Measurements from ENCODE around the gene ST6GALNAC5. TPM values are rescaled to one million over a fixed set of nuclear protein-coding genes. Genes with fewer than 3 reads are reported as not detected.

ST6GALNAC5 gene
- total RNA-seq, 2 donors from 2014 or later = 2.6 to 12.9 TPM

DNA sequence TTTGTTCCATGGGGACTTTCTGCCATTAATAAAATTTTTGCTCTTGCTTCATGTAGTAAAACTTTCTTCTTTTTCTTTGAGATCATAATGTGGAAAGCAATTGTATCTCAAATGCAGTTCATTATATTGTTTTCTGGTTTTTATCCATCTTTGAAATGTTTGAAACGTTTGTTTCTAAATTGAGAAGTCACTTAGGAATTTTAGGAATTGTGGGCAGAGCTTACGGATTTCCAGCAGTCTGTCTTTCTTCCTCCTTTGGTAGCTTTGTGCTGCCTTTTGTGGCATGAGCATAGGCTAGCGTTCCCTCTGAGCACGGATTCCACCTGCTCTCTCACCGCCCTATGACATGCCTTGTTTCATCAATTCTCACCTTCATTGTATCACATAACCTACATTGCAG, 2.9 kb upstream of the ST6GALNAC5 start:
- 51 to 62% methylated on average over 5 of the region's 5 CpGs for WGBS, 2 donors
- Histone ChIP-seq H3K27me3 (peaks cover 0 to 8% of the 10 kb centered on the region in 2 donors), H3K9me3 (no peaks in the 10 kb centered on the region)

DNA sequence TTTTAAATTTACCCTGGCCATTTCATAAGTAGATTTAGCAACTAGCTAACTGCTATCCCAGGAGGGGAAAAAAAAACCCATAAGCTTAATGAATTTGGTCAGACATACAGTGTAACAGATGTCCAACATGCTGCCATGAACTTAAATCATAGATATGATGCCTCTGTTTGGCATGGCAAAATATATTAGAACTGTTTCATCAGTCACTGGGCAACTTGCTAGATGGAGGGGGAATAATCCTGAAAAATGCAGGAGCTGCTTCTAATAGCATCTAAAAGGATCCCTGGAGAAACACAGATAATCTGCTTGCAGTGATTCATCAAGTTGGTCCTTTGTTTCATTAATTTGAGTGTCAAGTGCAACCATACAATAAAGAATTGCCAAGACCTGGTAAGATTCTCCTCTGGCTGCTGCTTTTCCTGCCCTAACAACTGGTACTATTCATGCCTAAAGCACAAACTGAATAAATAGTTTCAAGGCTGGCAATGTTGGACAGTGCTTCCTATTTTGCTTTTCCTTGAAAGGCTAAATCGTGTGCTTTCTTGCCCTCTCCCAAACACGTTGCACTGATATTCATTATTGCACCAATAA, 1.5 kb upstream of the ST6GALNAC5 start:
- peaks cover 0 to 8% of the 10 kb centered on the region in 2 donors for H3K27me3 ChIP-seq
- H3K4me1 ChIP-seq = peaks cover 18% of the 10 kb centered on the region
- TF ChIP-seq, protein P1, sequence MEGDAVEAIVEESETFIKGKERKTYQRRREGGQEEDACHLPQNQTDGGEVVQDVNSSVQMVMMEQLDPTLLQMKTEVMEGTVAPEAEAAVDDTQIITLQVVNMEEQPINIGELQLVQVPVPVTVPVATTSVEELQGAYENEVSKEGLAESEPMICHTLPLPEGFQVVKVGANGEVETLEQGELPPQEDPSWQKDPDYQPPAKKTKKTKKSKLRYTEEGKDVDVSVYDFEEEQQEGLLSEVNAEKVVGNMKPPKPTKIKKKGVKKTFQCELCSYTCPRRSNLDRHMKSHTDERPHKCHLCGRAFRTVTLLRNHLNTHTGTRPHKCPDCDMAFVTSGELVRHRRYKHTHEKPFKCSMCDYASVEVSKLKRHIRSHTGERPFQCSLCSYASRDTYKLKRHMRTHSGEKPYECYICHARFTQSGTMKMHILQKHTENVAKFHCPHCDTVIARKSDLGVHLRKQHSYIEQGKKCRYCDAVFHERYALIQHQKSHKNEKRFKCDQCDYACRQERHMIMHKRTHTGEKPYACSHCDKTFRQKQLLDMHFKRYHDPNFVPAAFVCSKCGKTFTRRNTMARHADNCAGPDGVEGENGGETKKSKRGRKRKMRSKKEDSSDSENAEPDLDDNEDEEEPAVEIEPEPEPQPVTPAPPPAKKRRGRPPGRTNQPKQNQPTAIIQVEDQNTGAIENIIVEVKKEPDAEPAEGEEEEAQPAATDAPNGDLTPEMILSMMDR (IDR thresholded peaks at IDR 0.05) = no peak
- TF ChIP-seq POLR2A (IDR thresholded peaks at IDR 0.05) = no peak
- no peak overlapping the region for H3K27ac ChIP-seq
- no peak for ATAC-seq
- H3K4me3 ChIP-seq = no peak overlapping the region
- H3K9me3 ChIP-seq = no peaks in the 10 kb centered on the region
- 61 to 63% methylated on average over 2 of the region's 2 CpGs for WGBS, 2 donors
- intact Hi-C loops (cut with DNase I) = no loop called here
- no peak for DNase-seq
- H3K36me3 ChIP-seq (replicated peaks in 1 of 2; ENCODE audit: insufficient read depth in 1 of 2, low read depth in 2 of 2) = no peaks in the 10 kb centered on the region

More for the DNA sequence above, 2.9 kb upstream of the ST6GALNAC5 start:
- Histone ChIP-seq H3K27ac (no peak overlapping the region), H3K4me1 (peaks cover 18% of the 10 kb centered on the region), H3K4me3 (no peak overlapping the region), H3K36me3 (replicated peaks in 1 of 2; ENCODE audit: insufficient read depth in 1 of 2, low read depth in 2 of 2) (no peaks in the 10 kb centered on the region)
- DNase-seq (no peak), ATAC-seq (no peak)
- no peak for TF ChIP-seq POLR2A (IDR thresholded peaks at IDR 0.05)
- TF ChIP-seq, protein P1 (IDR thresholded peaks at IDR 0.05) = no peak
- intact Hi-C loops (cut with DNase I) = no loop called here

DNA sequence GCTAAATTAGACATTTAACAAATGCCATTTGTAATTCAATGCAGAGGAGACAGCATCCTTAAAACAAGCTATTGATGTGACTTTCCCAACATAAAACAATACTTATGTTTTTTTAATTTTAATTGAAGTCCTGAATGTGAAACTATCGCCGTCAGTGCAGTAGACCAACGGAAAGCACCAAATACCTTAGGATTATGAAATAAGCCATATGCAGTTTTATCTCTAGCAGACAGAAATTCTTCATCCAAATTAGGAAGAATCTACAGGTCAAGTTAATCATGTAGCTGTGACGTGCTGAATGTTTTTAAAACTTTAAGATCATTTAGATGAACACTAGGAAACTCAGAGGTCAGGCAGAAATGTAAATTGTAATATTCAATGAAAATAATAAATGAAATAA, 714 bp upstream of the ST6GALNAC5 start:
- Histone ChIP-seq H3K36me3 (replicated peaks in 1 of 2; ENCODE audit: insufficient read depth in 1 of 2, low read depth in 2 of 2) (no peaks in the 10 kb centered on the region), H3K27ac (no peak overlapping the region), H3K9me3 (no peaks in the 10 kb centered on the region), H3K4me3 (no peak overlapping the region), H3K27me3 (peaks cover 0 to 8% of the 10 kb centered on the region in 2 donors), H3K4me1 (peaks cover 18% of the 10 kb centered on the region)
- TF ChIP-seq, protein P1 (IDR thresholded peaks at IDR 0.05) = no peak
- no peak for TF ChIP-seq POLR2A (IDR thresholded peaks at IDR 0.05)
- no peak for DNase-seq
- WGBS, 2 donors = 73 to 79% methylated on average over 4 of the region's 4 CpGs
- intact Hi-C loops (cut with DNase I) = no loop called here
- no peak for ATAC-seq

DNA sequence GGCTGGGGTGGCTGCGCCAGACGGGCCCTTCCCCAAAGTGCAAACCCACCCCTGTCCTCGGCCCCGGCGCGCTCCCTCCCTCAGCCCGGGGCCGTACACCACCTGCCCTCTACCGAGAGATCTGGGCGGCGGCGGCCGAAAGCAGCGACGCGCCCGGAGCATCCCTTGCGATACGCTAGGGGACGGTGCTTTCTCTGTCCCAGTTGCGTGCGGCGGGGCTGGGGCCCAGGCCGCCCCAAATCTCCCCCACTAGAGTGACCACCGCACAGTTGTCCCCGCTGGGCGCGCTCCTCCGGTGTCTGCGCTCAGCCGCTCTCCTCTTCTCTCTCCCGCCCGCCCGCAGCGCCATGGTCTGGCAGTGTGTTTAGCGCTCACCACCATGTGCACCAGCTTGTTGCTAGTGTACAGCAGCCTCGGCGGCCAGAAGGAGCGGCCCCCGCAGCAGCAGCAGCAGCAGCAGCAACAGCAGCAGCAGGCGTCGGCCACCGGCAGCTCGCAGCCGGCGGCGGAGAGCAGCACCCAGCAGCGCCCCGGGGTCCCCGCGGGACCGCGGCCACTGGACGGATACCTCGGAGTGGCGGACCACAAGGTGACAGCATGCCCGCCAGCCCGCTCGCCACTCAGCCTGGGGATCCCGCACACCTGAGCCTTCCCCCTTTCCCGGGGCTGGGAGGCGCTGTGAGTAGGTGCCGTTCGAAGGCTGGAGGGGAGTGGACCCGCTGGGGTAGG, 1.0 kb downstream of the ST6GALNAC5 start:
- intact Hi-C loops (cut with DNase I) = no loop called here
- H3K4me3 ChIP-seq = no peak overlapping the region
- DNase-seq (peak; percentile 12 to 38 (median 16)), ATAC-seq (peak; percentile 40)
- H3K27ac ChIP-seq = no peak overlapping the region
- peaks cover 0 to 8% of the 10 kb centered on the region in 2 donors for H3K27me3 ChIP-seq
- 0 to 1% methylated on average over 5 to 65 of the region's 65 CpGs for WGBS, 2 donors
- H3K36me3 ChIP-seq (replicated peaks in 1 of 2; ENCODE audit: insufficient read depth in 1 of 2, low read depth in 2 of 2) = no peaks in the 10 kb centered on the region
- no peaks in the 10 kb centered on the region for H3K9me3 ChIP-seq
- H3K4me1 ChIP-seq = peaks cover 18% of the 10 kb centered on the region
- TF ChIP-seq, protein P1 (IDR thresholded peaks at IDR 0.05) = no peak
- TF ChIP-seq POLR2A (IDR thresholded peaks at IDR 0.05) = no peak
